Measurements from ENCODE around the gene PLK5. TPM values are rescaled to one million over a fixed set of nuclear protein-coding genes. Genes with fewer than 3 reads are reported as not detected.
"Not testable (repeated sequence)": the region's sequence is repeated elsewhere in the genome, so short reads cannot be mapped to it uniquely, and the experiment has no call there.

PLK5 gene, protein sequence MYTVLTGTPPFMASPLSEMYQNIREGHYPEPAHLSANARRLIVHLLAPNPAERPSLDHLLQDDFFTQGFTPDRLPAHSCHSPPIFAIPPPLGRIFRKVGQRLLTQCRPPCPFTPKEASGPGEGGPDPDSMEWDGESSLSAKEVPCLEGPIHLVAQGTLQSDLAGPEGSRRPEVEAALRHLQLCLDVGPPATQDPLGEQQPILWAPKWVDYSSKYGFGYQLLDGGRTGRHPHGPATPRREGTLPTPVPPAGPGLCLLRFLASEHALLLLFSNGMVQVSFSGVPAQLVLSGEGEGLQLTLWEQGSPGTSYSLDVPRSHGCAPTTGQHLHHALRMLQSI
- total RNA-seq = not detected in 2 replicates
- long read RNA-seq = 0 reads

DNA sequence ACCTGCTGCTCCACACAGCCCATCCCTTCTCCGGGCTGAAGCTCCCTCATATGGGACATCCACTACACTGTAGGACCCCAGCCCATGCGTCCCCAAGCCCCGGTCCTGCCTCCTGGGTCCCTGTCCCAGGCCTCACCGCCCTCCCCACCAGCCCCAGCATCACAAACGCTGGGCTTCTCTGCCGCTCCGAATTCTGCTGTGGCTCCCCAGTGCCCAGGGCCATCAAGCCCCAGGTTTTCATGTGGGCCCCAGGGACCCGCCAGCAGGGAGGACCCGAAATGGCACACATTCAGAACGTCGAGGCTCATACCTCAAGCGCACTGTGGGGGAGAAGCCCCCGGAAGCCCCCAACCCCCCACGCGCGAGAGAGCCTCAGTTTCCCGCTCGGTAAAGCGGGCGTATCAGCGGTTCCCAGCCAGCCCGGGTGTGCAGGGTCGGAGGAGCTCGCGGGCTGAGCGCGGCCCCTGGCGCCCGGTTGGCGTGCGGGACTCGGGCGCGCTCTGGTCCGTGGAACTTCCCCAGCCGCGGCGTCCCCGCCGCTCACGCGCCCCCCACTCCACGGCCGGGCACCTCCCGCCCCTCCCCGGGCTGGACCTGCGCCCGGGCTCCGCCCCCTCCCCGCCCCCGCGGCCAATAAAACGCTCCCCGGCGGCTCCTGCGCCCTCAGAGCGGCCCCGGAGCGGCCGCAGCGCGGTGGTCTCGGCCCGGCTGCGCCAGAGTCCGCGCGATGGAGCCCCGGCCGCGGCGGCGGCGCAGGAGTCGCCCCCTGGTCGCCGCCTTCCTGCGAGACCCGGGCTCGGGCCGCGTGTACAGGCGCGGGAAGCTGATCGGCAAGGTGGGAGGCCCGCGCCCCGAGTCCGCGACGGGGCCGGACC, at the start of gene PLK5:
PLK5 (plus strand) TSS at position 666 of the 875 bp plus-strand sequence. CDS start 2,920 bp downstream, outside the sequence.
- H3K4me1 Mint-ChIP-seq = peaks cover 7% of the 10 kb centered on the region
- H3K36me3 Mint-ChIP-seq (ENCODE audit: low read depth) = no peaks in the 10 kb centered on the region
- no peak within 1 kb of the TSS for H3K27ac Mint-ChIP-seq (ENCODE audit: unreplicated experiment)
- TF ChIP-seq, protein P1, sequence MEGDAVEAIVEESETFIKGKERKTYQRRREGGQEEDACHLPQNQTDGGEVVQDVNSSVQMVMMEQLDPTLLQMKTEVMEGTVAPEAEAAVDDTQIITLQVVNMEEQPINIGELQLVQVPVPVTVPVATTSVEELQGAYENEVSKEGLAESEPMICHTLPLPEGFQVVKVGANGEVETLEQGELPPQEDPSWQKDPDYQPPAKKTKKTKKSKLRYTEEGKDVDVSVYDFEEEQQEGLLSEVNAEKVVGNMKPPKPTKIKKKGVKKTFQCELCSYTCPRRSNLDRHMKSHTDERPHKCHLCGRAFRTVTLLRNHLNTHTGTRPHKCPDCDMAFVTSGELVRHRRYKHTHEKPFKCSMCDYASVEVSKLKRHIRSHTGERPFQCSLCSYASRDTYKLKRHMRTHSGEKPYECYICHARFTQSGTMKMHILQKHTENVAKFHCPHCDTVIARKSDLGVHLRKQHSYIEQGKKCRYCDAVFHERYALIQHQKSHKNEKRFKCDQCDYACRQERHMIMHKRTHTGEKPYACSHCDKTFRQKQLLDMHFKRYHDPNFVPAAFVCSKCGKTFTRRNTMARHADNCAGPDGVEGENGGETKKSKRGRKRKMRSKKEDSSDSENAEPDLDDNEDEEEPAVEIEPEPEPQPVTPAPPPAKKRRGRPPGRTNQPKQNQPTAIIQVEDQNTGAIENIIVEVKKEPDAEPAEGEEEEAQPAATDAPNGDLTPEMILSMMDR (conservative IDR thresholded peaks at IDR 0.05) = no peak
- H3K9me3 Mint-ChIP-seq = no peaks in the 10 kb centered on the region
- no peak within 1 kb of the TSS for H3K4me3 Mint-ChIP-seq
- peaks cover 59% of the 10 kb centered on the region for H3K27me3 Mint-ChIP-seq (ENCODE audit: low read depth)
- no peak for DNase-seq (ENCODE audit: low read depth, low spot score)

DNA sequence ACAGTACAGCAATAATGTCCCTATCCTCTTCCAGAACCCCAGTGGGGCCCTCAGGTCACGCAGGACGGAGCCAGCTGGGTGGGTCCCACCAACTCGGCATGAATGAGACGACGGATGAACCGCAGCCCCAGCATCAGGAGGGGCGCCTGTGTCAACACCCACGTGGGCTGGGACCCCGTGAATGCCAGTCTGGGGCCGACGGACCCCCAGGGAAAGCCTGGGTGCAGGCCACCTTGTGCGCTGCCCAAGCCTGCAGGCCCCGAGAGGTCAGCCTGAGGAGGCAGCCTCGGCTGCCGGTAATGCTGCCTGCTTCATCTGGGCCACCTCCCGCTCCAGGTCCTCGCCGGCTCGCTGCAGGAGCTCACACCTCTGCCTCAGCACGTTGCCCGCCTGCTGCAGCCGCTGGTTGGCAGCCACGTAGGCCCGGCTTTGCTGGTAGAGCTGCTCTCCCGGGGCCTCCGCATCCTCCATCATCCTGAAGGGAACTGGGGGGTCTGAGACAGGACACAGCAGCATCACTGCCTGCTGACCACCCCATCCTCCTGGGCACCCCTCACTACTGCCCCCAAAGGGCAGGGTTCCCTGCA, 49.0 kb upstream of the PLK5 start:
- DNase-seq (ENCODE audit: low read depth, low spot score) = no peak
- Mint-ChIP-seq H3K9me3 (no peaks in the 10 kb centered on the region), H3K27ac (ENCODE audit: unreplicated experiment) (no peak overlapping the region), H3K36me3 (ENCODE audit: low read depth) (no peaks in the 10 kb centered on the region), H3K27me3 (ENCODE audit: low read depth) (peaks cover 39% of the 10 kb centered on the region), H3K4me3 (peak overlapping the region; percentile 64), H3K4me1 (peaks cover 15% of the 10 kb centered on the region)
- TF ChIP-seq, protein P1 (conservative IDR thresholded peaks at IDR 0.05) = no peak

DNA sequence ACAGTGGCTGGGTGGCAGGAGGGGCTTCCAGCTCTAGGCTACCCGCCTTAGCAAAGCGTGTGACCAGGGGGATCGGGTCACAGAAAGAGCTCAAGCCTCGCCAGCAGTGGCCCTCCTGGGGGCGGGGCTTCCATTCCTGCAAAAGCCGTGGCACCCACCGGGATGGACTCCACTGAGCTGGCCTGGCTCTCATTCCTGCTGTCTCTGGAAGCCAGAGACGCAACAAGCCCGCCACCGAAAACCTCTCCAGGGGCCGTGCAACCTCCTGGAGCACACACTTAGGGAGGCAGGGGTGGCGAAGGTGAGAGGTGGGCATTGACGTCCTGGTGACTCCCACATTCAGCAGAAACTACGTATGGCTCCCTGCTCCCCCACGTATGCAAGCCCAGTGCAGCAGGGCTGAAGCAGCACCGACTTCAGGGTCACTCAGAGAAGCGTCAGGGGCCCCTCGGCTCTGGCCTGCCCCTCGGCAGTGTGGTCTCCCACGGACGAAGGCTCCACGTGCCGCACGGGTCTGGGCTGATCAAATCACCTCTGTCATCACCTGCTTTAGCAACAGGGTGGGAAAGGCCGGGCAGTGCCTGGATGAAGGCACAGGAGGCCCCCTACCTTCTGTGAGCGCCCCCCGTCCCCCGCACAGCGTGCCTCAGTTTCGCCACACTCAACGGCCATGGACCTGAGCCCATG, 48.0 kb upstream of the PLK5 start:
- peaks cover 15% of the 10 kb centered on the region for H3K4me1 Mint-ChIP-seq
- peaks cover 28% of the 10 kb centered on the region for H3K27me3 Mint-ChIP-seq (ENCODE audit: low read depth)
- H3K36me3 Mint-ChIP-seq (ENCODE audit: low read depth) = no peaks in the 10 kb centered on the region
- no peak for DNase-seq (ENCODE audit: low read depth, low spot score)
- H3K9me3 Mint-ChIP-seq = no peaks in the 10 kb centered on the region
- TF ChIP-seq, protein P1 (conservative IDR thresholded peaks at IDR 0.05) = no peak
- H3K4me3 Mint-ChIP-seq = peak overlapping the region; percentile 47
- no peak overlapping the region for H3K27ac Mint-ChIP-seq (ENCODE audit: unreplicated experiment)

DNA sequence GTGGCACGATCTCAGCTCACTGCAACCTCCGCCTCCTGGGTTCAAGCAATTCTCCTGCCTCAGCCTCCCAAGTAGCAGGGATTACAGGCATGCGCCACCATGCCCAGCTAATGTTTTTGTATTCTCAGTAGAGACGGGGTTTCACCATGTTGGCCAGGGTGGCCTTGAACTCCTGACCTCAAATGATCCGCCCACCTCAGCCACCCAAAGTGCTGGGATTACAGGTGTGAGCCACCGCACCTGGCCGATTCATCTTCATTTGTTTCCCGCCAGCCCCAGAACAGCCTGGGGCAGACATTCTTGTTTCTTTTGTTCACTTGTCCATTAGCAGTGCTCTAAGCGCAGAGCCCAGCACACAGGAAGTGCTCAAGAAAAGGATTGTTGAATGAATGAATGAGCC, 46.8 kb upstream of the PLK5 start:
- H3K9me3 Mint-ChIP-seq; H3K36me3 Mint-ChIP-seq (ENCODE audit: low read depth); DNase-seq (ENCODE audit: low read depth, low spot score); H3K27ac Mint-ChIP-seq (ENCODE audit: unreplicated experiment): not testable (repeated sequence)
- Mint-ChIP-seq H3K27me3 (ENCODE audit: low read depth) (peaks cover 17% of the 10 kb centered on the region), H3K4me3 (peak overlapping the region; percentile 74), H3K4me1 (peaks cover 15% of the 10 kb centered on the region)

DNA sequence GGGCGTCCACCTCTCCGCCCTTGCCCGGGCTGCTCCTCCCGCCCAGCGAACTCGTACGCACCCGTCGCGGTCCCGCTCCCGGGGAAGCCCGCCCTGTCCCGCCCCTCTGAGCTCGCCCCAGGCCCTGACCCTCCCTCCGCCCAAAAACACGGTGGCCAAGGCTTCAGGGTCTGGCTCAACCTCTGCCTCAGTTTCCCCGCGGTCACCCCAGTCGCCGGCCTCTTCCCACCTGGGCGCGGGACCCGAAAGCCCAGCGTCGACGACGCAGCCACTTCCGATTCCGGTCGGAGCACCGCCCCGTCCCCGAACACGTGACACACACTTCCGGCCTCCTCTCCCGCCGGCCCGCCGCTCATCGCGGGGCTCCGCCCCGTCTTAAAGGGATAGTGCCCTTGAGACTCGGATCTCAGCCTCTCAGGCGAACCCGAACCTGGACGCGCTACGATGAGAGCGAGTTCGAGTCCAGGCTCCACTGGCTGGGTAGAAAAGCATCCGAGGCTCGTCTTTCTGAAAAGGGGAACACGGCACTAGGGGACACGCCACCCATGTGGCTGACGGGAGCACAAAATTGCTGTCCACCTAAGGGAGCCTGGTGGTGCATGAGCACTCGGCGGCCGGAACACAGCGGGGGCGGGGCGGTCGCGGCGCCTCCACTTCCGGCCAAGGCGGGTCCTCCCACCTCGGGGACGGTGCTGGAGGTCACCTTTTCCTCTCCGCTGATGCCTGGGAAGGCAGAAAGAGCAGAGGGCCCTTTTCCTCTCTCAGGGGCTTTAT, 44.8 kb upstream of the PLK5 start, which contains the start of gene C19orf25:
C19orf25 (minus strand) TSS at position 282 of the 774 bp plus-strand sequence. CDS start 312 bp downstream, outside the sequence.
- TF ChIP-seq, protein P1 (conservative IDR thresholded peaks at IDR 0.05) = no peak
- peaks cover 1% of the 10 kb centered on the region for H3K27me3 Mint-ChIP-seq (ENCODE audit: low read depth)
- no peaks in the 10 kb centered on the region for H3K9me3 Mint-ChIP-seq
- peaks cover 9% of the 10 kb centered on the region for H3K4me1 Mint-ChIP-seq
- H3K27ac Mint-ChIP-seq (ENCODE audit: unreplicated experiment) = peak within 1 kb of the TSS; percentile 96
- peak; percentile 82 for DNase-seq (ENCODE audit: low read depth, low spot score)
- H3K36me3 Mint-ChIP-seq (ENCODE audit: low read depth) = no peaks in the 10 kb centered on the region
- peak within 1 kb of the TSS; percentile 95 for H3K4me3 Mint-ChIP-seq
